Psoas muscle (tissue), 8 donors: ENCODE data around the gene ASH1L. TPM values are rescaled to one million over a fixed set of nuclear protein-coding genes. Genes with fewer than 3 reads are reported as not detected.

ENCODE experiments used
- ATAC-seq, 4 donors: fragments of 200-7000 bp; cut with Tn5 transposase; one replicate each; pipeline ENCODE4 v1.9.1; 2020; ENCODE audit warnings: moderate library complexity in 3 of 4, mild to moderate bottlenecking in 2 of 4
- DNase-seq, 2 donors: peaks; one replicate each; pipeline ENCODE4 v3.0.0-alpha.2; 2020
- H3K27ac ChIP-seq: fragments of 200-600 bp; one replicate; pipeline ENCODE4 v1.8.0; 2022
- H3K27me3 ChIP-seq, 3 donors: fragments of 200-600 bp in 1 of 3; one replicate each; pipeline versions ENCODE4 v1.6.1 to v1.8.0; 2013 to 2022; ENCODE audit warnings: low read length in 2 of 3, mild to moderate bottlenecking in 2 of 3, moderate library complexity in 1 of 3; ENCODE audit not compliant: insufficient read depth in 3 of 3
- H3K36me3 ChIP-seq, 2 donors: fragments of 200-600 bp in 1 of 2; one replicate each; pipeline versions ENCODE4 v1.6.1 to v1.8.0; 2013 to 2022; ENCODE audit warnings: low read depth in 1 of 2, mild to moderate bottlenecking in 1 of 2, moderate library complexity in 1 of 2; ENCODE audit not compliant: insufficient read depth in 1 of 2
- H3K4me1 ChIP-seq: fragments of 200-600 bp; one replicate; pipeline ENCODE4 v1.8.0; 2022
- H3K4me3 ChIP-seq: fragments of 200-600 bp; one replicate; pipeline ENCODE4 v1.8.0; 2022; ENCODE audit warnings: mild to moderate bottlenecking
- H3K9me3 ChIP-seq: fragments of 200-600 bp; one replicate; pipeline ENCODE4 v1.8.0; 2022
- CTCF ChIP-seq: fragments of 200-600 bp; IDR thresholded peaks from one replicate; pipeline ENCODE4 v1.8.0; 2022; ENCODE audit warnings: antibody characterized with exemption
- WGBS, 3 donors: extraction: QIAGEN DNeasy Blood & Tissue Kit; methylation state at CpG; one replicate each; pipeline versions ENCODE4 v1.1.6 to v1.1.7; 2013; 5-methylcytosine and 5-hydroxymethylcytosine counted together
- intact Hi-C, 2 donors: fragments of 100-400 bp; cut with DNase I; formaldehyde crosslinking; loops; one replicate each; pipeline versions ENCODE4 v1.11.0 to v1.14.2; 2022
- polyA plus RNA-seq, 3 donors: library from polyadenylated mRNA; stranded (reverse); fragments of 200-250 nt; gene quantifications; one replicate each; pipeline ENCODE4 v1.2.3, GENCODE V29; 2013
- total RNA-seq, 4 donors: library from RNA; stranded (reverse); fragmentation: NEBNext Ultra II Directional in 2 of 4; extraction: Animal tissue kit (Norgen Biotek cat#: 25700) in 2 of 4; gene quantifications; one replicate each; pipeline versions ENCODE4 v1.2.1 to v1.2.4, GENCODE V29; 2021 to 2023
- donor health status: healthy with polysubstance abuse.
- donor health status: DM: no; HTN: no; CAD: no; lungs with moderate emphysema.
- donor health status: Bipolar disorder and iron deficiency.
- donor health status: healthy.
- donor health status: DM: yes; HTN: yes; CAD: no.
- donor health status: DM: no; HTN: no; CAD: no.
- donor health status: DM: no; HTN: no; CAD: no.
- donor health status: DM: yes; HTN: yes; CAD: no.

Gene ASH1L
- total and polyA plus RNA-seq, 7 donors, result 6.5 to 52.0 (median 41.6) TPM

GRCh38 chr1:155309423-155310021 lies 253.1 kb downstream of the ASH1L start:
- 11 to 16% (median 12%) methylated on average over 11 of the region's 11 CpGs for WGBS, 3 donors
- Histone ChIP-seq H3K9me3 (no peaks in the 10 kb centered on the region), H3K4me1 (peaks cover 9% of the 10 kb centered on the region), H3K36me3 (peaks cover 3 to 42% of the 10 kb centered on the region in 2 donors), H3K27me3 (no peaks in the 10 kb centered on the region), H3K4me3 (peak overlapping the region; percentile 81), H3K27ac (peak overlapping the region; percentile 87)
- DNase-seq (no peak), ATAC-seq (no peak)
- no peak for TF ChIP-seq CTCF
- intact Hi-C loops, result loop anchor here in 1 of 2 donors (5.0 kb wide), 1 partner anchor 37 kb away; the partner anchor contains the start of gene CLK2

- DNase-seq (peak; percentile 99), ATAC-seq (peak; percentile 99 to 100 (median 100))
- TF ChIP-seq CTCF, result no peak
- peak within 1 kb of the TSS; percentile 87 for H3K27ac ChIP-seq
- H3K4me1 ChIP-seq, result peaks cover 9% of the 10 kb centered on the region
- WGBS, 3 donors, result 0 to 1% (median 0%) methylated on average over 51 of the region's 51 CpGs
- peak within 1 kb of the TSS; percentile 81 for H3K4me3 ChIP-seq
- no peaks in the 10 kb centered on the region for H3K27me3 ChIP-seq
- intact Hi-C loops, result loop anchor here in 1 of 2 donors (5.0 kb wide), 1 partner anchor 36 kb away; the partner anchor contains the start of gene CLK2
- no peaks in the 10 kb centered on the region for H3K9me3 ChIP-seq
- H3K36me3 ChIP-seq, result peaks cover 3 to 36% of the 10 kb centered on the region in 2 donors
Measured at GRCh38 chr1:155308493-155309422, 253.8 kb downstream of the ASH1L start, which contains the start of gene FDPS. TSS of gene FDPS (plus strand) at chr1:155308866. CDS start at chr1:155309790, 924 bp downstream.

DNA sequence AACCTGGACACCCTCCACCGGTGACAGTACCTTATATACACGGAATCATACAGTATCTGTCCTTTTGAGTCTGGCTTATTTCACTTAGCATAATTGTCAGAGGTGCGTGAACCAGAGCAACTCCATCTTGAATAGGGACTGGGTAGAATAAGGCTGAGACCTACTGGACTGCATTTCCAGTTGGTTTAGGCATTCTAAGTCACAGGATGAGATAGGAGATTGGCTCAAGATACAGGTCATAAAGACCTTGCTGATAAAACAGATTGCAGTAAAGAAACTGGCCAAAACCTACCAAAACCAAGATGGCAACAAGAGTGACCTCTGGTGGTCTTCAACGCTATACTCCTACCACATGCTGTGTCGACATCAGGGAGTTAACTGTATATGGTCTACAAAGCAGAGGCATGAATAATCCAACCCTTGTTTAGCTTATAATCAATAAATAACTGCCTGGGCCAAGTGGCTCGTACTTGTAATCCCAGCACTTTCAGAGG lies 255.3 kb downstream of the ASH1L start:
- DNase-seq (no peak), ATAC-seq (peak in 1 of 4 donors; percentile 37)
- H3K4me3 ChIP-seq, result no peak overlapping the region
- peak; percentile 30 for TF ChIP-seq CTCF
- H3K27me3 ChIP-seq, result no peaks in the 10 kb centered on the region
- peak overlapping the region; percentile 87 for H3K27ac ChIP-seq
- H3K4me1 ChIP-seq, result peaks cover 9% of the 10 kb centered on the region
- no peaks in the 10 kb centered on the region for H3K9me3 ChIP-seq
- WGBS, 3 donors, result 49 to 56% (median 51%) methylated on average over 6 of the region's 6 CpGs
- intact Hi-C loops, result loop anchor here in 1 of 2 donors (5.0 kb wide), 1 partner anchor 35 kb away; the partner anchor contains the start of gene CLK2
- H3K36me3 ChIP-seq, result peaks cover 0 to 21% of the 10 kb centered on the region in 2 donors

GRCh38 chr1:155305881-155306391 lies 256.7 kb downstream of the ASH1L start:
- DNase-seq (no peak), ATAC-seq (no peak)
- Histone ChIP-seq H3K9me3 (no peaks in the 10 kb centered on the region), H3K27ac (no peak overlapping the region), H3K36me3 (peaks cover 0 to 10% of the 10 kb centered on the region in 2 donors), H3K27me3 (no peaks in the 10 kb centered on the region), H3K4me3 (no peak overlapping the region), H3K4me1 (peaks cover 9% of the 10 kb centered on the region)
- no peak for TF ChIP-seq CTCF
- intact Hi-C loops, result loop anchor here in 1 of 2 donors (5.0 kb wide), 1 partner anchor 34 kb away; the partner anchor contains the start of gene CLK2
- 65 to 69% (median 67%) methylated on average over 7 of the region's 7 CpGs for WGBS, 3 donors
